Body of pancreas (tissue), 4 donors: Measurements from ENCODE around the gene HSPB7. TPM values are rescaled to one million over a fixed set of nuclear protein-coding genes. Genes with fewer than 3 reads are reported as not detected.
"Not testable (repeated sequence)": the region's sequence is repeated elsewhere in the genome, so short reads cannot be mapped to it uniquely, and the experiment has no call there.

Experiments used
- ATAC-seq: fragments of 150-250 bp; one replicate; pipeline ENCODE4 v1.9.1; 2016
- DNase-seq, 4 donors: peaks; one replicate each; pipeline ENCODE4 v3.0.0-alpha.2; 2019
- H3K27ac ChIP-seq, 4 donors: fragments of 200-600 bp; sonication (generic); 1 replicate in 3 of 4; 2 replicates in 1 of 4; pipeline versions ENCODE4 v1.5.1 to v1.6.1; 2016 to 2019; ENCODE audit warnings: mild to moderate bottlenecking in 1 of 4, mixed read lengths in 1 of 4, moderate library complexity in 1 of 4
- H3K27me3 ChIP-seq, 2 donors: fragments of 200-600 bp; sonication (generic); one replicate each; pipeline ENCODE4 v1.6.0; 2016; ENCODE audit warnings: mild to moderate bottlenecking in 1 of 2
- H3K36me3 ChIP-seq, 2 donors: fragments of 200-600 bp; sonication (generic); replicated peaks in 1 of 2; 2 replicates each; pipeline ENCODE4 v1.5.1; 2016; ENCODE audit warnings: low read depth in 2 of 2; ENCODE audit not compliant: insufficient read depth in 1 of 2
- H3K4me1 ChIP-seq: fragments of 200-600 bp; sonication (generic); one replicate; pipeline ENCODE4 v1.6.0; 2016
- H3K4me3 ChIP-seq, 2 donors: fragments of 200-600 bp; sonication (generic); 1 replicate in 1 of 2; 2 replicates in 1 of 2; pipeline ENCODE4 v1.5.1; 2016 to 2019
- H3K9me3 ChIP-seq, 3 donors: fragments of 200-600 bp; sonication (generic); 1 replicate in 2 of 3; 2 replicates in 1 of 3; pipeline ENCODE4 v1.5.1; 2016
- POLR2A ChIP-seq, 3 donors: fragments of 450-650 bp; IDR thresholded peaks; one replicate each; pipeline ENCODE4 v1.6.1; 2016; ENCODE audit warnings: antibody characterized with exemption in 3 of 3, mild to moderate bottlenecking in 2 of 3
- WGBS, 2 donors: methylation state at CpG; one replicate each; pipeline ENCODE4 v1.1.5; 2017; 5-methylcytosine and 5-hydroxymethylcytosine counted together
- intact Hi-C: fragments of 100-400 bp; cut with DNase I; formaldehyde crosslinking; loops from one replicate; pipeline ENCODE4 v1.15.1; 2023
- total RNA-seq, 2 donors: library from RNA; depleted of rRNA; stranded (reverse); fragments of >200 nt; gene quantifications; one replicate each; pipeline ENCODE4 v1.1.0, GENCODE V29; 2016
- TF ChIP-seq, protein P1 (sequence below), 7 experiments: fragments of 450-650 bp in 4 of 7; fragments of 200-600 bp in 3 of 7; sonication (generic) in 3 of 7; IDR thresholded peaks; one replicate each; pipeline ENCODE4 v1.5.1; 2016 to 2019; ENCODE audit warnings: antibody characterized with exemption in 7 of 7

Gene HSPB7
- total RNA-seq, 2 donors from 2014 or later, result 5.7 to 39.9 TPM

DNA sequence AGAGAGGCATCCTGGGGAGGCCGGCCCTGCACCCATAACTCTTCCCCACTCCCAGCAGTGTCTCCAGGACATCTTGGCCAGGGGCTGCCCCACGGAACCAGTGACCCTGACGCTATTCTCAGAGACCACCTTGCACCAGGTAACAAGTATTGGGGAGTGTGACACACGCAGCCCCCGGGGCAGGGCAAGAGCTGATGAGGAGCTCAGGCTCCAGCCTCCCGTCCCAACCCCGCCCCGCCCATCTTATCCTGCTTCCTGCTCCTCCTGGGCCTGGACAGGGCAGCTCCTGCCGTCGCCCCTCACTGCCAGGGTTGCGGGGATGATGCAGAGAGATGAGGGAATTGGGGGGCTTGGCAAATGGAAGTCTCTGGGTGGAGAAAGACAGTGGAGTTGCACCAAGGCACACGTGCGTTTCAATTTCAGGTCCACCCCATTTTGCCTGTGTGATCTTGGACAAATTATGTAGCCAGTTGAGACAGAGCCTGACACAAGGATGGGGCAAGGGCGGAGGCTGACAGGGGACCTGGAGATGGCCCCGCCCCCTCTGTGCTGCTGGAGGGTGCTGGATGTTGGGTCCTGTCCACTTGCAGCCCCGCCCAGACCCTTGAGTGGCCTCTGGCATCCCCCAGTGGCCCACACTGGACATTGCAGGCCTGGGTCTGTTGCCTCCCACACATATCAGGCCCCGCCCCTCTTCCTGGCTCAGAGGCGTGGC, 14.7 kb upstream of the HSPB7 start:
- intact Hi-C loops, result no loop called here
- H3K27ac ChIP-seq, result no peak overlapping the region
- no peaks in the 10 kb centered on the region for H3K36me3 ChIP-seq
- DNase-seq (peak; percentile 82 to 90 (median 88)), ATAC-seq (peak; percentile 94)
- TF ChIP-seq, protein P1, sequence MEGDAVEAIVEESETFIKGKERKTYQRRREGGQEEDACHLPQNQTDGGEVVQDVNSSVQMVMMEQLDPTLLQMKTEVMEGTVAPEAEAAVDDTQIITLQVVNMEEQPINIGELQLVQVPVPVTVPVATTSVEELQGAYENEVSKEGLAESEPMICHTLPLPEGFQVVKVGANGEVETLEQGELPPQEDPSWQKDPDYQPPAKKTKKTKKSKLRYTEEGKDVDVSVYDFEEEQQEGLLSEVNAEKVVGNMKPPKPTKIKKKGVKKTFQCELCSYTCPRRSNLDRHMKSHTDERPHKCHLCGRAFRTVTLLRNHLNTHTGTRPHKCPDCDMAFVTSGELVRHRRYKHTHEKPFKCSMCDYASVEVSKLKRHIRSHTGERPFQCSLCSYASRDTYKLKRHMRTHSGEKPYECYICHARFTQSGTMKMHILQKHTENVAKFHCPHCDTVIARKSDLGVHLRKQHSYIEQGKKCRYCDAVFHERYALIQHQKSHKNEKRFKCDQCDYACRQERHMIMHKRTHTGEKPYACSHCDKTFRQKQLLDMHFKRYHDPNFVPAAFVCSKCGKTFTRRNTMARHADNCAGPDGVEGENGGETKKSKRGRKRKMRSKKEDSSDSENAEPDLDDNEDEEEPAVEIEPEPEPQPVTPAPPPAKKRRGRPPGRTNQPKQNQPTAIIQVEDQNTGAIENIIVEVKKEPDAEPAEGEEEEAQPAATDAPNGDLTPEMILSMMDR (IDR thresholded peaks at IDR 0.05), result peak; percentile 87 to 97 (median 96)
- no peak for TF ChIP-seq POLR2A (IDR thresholded peaks at IDR 0.05)
- 47 to 49% methylated on average over 10 to 16 of the region's 18 CpGs for WGBS, 2 donors
- H3K4me1 ChIP-seq, result no peaks in the 10 kb centered on the region
- H3K27me3 ChIP-seq, result no peaks in the 10 kb centered on the region
- H3K4me3 ChIP-seq, result no peak overlapping the region
- H3K9me3 ChIP-seq, result no peaks in the 10 kb centered on the region

DNA sequence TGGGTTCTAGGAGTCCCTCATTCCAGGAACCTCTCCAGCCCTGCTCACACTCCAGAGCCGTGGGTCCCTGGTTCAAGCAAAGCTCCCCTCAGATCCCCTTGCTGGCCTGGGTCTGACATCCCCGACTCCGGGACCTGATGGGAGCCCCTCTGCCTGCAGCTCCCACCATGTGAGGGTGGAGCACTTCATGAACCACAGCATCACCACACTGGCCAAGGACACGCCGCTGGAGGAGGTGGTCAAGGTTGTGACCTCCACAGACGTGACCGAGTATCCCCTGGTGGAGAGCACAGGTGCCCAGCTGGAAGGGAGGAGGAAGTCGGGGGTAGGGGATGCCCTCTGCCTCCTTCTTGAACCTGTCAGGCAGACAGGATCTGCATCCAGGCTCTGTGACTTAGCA, 13.7 kb upstream of the HSPB7 start:
- H3K36me3 ChIP-seq, result no peaks in the 10 kb centered on the region
- H3K27ac ChIP-seq, result no peak overlapping the region
- no peak for ATAC-seq
- no peak for DNase-seq
- no peaks in the 10 kb centered on the region for H3K27me3 ChIP-seq
- H3K4me1 ChIP-seq, result peaks cover 9% of the 10 kb centered on the region
- WGBS, 2 donors, result 20 to 81% methylated on average over 1 to 8 of the region's 8 CpGs
- H3K4me3 ChIP-seq, result no peak overlapping the region
- H3K9me3 ChIP-seq, result no peaks in the 10 kb centered on the region
- TF ChIP-seq, protein P1 (IDR thresholded peaks at IDR 0.05), result no peak
- TF ChIP-seq POLR2A (IDR thresholded peaks at IDR 0.05), result no peak
- intact Hi-C loops, result no loop called here

DNA sequence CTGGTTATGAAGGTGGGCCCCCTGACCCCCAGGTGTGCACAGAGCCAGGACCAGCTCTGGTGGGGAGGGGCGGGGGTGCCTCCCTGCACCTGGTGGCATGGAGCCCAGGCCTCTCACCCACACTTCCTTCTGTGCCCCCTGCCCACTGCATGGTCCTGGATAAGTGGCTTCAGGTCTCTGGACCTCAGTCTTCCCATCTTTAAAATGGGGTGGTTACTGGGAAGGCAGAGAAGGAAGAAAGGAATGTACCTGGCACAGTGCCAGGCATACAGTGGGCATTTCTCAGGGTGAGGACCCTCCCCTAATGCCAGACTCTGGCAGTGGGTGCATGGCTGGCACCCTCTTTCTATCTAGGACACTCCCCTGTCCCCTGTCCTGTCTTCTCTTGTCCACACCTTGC, 11.4 kb upstream of the HSPB7 start:
- Histone ChIP-seq H3K4me1 (peaks cover 9% of the 10 kb centered on the region), H3K27me3 (no peaks in the 10 kb centered on the region), H3K9me3 (no peaks in the 10 kb centered on the region), H3K27ac (no peak overlapping the region), H3K4me3 (no peak overlapping the region), H3K36me3 (no peaks in the 10 kb centered on the region)
- WGBS, 2 donors, result 71% methylated on average over 1 of the region's 1 CpG; no CpG with 5 or more reads in 1 of the 2 donors
- ATAC-seq, result no peak
- TF ChIP-seq POLR2A (IDR thresholded peaks at IDR 0.05), result no peak
- TF ChIP-seq, protein P1 (IDR thresholded peaks at IDR 0.05), result no peak
- intact Hi-C loops, result no loop called here
- DNase-seq, result no peak

DNA sequence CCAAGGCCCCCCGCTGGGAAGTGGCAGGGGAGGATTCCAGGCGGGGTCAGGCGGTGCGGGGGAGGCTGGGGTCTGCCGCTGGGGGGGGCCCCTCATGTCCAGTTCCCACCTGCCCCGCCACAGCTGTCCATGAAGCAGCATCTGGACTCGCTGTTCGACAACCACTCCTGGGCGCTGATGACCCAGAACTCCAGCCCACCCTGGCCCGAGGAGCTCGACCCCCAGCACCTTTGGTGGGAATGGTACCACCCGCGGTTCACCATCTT, 11.1 kb upstream of the HSPB7 start:
- H3K27ac ChIP-seq, H3K36me3 ChIP-seq, DNase-seq, H3K4me3 ChIP-seq, H3K27me3 ChIP-seq, intact Hi-C loops, ATAC-seq, H3K9me3 ChIP-seq, H3K4me1 ChIP-seq: not testable (repeated sequence)
- 54% methylated on average over 13 of the region's 13 CpGs; no CpG with 5 or more reads in 1 of the 2 donors for WGBS, 2 donors

DNA sequence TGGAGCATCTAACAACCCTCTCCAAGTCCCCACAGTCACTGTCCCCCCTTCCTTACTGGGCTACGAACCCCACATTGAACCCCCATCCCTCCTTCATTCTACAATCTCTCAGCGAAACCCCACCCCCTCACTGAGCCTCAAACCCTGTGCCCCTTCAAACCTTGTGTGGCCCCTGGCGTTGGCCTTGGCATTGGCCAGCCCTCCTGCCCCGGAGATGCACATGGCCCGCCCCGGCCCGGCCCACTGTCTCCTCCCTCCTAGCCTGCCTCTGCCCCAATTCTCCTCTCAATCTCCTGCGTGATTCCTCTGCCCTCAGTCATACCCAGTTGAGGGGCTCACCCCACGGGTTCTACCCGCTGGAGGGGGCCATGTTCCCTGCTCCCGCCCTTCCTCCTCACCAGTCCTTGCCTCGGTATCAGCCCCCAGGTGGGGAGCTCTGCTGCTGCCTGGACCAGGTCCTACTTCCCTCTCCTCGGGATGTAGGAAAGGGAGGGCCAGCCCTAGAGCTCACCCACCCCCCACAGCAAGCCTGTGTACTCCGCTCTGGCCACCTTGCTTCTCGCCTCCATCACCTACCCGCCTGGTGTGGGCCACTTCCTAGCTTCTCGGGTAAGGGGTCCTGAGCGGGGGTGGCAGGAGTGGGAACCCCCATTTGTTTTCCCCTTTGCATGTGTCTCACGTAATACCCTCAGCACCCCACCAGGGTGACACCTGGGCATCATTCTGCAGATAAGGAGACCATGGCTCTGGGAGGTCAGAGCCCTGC, 10.6 kb upstream of the HSPB7 start:
- DNase-seq (no peak), ATAC-seq (no peak)
- Histone ChIP-seq H3K4me1 (peaks cover 9% of the 10 kb centered on the region), H3K9me3 (no peaks in the 10 kb centered on the region), H3K36me3 (no peaks in the 10 kb centered on the region), H3K27me3 (no peaks in the 10 kb centered on the region), H3K27ac (no peak overlapping the region), H3K4me3 (no peak overlapping the region)
- TF ChIP-seq, protein P1 (IDR thresholded peaks at IDR 0.05), result no peak
- no peak for TF ChIP-seq POLR2A (IDR thresholded peaks at IDR 0.05)
- intact Hi-C loops, result no loop called here
- 58 to 64% methylated on average over 18 of the region's 19 CpGs for WGBS, 2 donors
